ENCODE results near the gene TSPAN13.
"Not testable (repeated sequence)": the region's sequence is repeated elsewhere in the genome, so short reads cannot be mapped to it uniquely, and the experiment has no call there.

Gene TSPAN13

DNA sequence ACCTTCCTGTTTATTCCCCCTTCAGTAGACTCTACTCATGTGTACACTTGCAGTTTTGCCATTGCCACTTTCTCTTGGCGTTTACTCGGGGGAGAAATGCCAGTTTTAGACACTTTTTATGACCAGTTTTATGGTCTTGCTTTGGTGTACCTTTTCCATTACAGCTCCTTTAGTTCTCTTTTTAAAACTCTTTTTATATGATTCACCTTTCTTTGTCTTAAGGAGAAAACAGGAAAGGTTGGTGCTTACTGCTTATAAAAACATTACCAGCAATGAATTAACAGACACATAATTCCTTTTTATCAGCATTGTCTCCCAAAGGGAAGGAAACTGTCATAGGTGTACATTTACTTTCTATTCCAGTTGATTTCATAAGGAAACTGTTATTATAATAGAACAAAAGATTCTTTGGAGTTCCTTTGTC lies 11.9 kb downstream of the TSPAN13 start:
- no peak for DNase-seq (ENCODE audit: low spot score)
- in situ Hi-C loops (cut with MboI; ENCODE audit: low pct_unique_long_range_greater_than_20kb, low sequenced_read_pairs, unreplicated experiment): no loop called here
- no peak for TF ChIP-seq CTCF (IDR thresholded peaks at IDR 0.05; ENCODE audit: extremely low read depth, insufficient read depth, missing control alignments)

DNA sequence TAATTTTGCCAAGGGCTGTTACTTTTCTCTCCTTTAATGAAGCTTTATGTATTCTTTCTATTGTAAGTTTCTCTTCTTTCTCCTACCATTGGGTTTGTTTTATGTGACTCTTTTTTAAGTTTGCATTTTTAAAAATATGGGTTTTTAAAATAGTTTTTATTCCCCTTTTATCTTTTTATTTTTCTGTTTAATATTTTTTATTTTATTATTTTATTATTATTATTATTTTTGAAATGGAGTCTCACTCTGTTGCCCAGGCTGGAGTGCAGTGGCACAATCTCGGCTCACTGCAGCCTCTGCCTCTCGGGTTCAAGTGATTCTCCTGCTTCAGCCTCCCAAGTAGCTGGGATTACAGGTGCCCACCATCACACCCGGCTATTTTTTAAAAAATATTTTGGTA lies 16.4 kb downstream of the TSPAN13 start:
- in situ Hi-C loops (cut with MboI; ENCODE audit: low pct_unique_long_range_greater_than_20kb, low sequenced_read_pairs, unreplicated experiment); DNase-seq (ENCODE audit: low spot score): not testable (repeated sequence)

- no peak for DNase-seq (ENCODE audit: low spot score)
- in situ Hi-C loops (cut with MboI; ENCODE audit: low pct_unique_long_range_greater_than_20kb, low sequenced_read_pairs, unreplicated experiment): no loop called here
- TF ChIP-seq CTCF (IDR thresholded peaks at IDR 0.05; ENCODE audit: extremely low read depth, insufficient read depth, missing control alignments): no peak
Measured at GRCh38 chr7:16770657-16771329, 17.2 kb downstream of the TSPAN13 start.

DNA sequence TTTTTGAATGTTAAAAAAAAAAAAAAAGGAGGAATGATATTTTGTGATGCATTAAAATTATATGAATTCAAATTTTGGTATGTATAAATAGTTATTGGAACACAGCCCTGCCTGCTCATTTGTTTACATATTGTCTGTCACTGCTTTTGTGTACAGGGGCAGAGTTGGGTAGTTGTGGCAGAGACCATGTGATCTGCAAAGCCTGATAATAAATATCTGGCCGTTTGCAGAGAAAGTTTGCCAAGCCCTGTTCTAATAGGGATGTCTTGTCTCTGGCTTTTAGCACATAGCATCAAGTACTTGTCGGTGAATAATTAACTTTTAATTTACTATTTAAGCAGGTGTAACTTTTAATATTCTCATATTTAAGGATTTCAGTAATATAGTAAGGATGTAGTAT lies 19.8 kb downstream of the TSPAN13 start:
- in situ Hi-C loops (cut with MboI; ENCODE audit: low pct_unique_long_range_greater_than_20kb, low sequenced_read_pairs, unreplicated experiment): no loop called here
- DNase-seq (ENCODE audit: low spot score): no peak

DNA sequence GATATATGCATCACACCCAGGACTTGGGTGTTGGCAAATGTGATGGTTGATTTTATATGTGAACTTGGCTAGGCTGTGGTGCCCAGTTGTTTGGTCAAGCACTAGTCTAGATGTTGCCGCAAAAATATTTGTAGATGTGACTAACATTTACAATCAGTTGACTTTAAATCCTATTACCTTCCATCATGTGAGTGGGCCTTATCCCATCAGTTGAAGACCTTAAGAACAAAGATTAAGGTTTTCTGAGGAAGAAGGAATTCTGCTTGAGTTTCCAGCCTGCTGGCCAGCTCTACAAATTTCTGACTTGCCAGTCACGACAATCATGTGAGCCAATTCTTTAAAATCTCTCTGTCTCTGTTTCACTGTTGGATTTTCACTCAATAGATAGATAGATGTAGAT lies 20.3 kb downstream of the TSPAN13 start:
- in situ Hi-C loops (cut with MboI; ENCODE audit: low pct_unique_long_range_greater_than_20kb, low sequenced_read_pairs, unreplicated experiment): no loop called here
- no peak for TF ChIP-seq CTCF (IDR thresholded peaks at IDR 0.05; ENCODE audit: extremely low read depth, insufficient read depth, missing control alignments)
- DNase-seq (ENCODE audit: low spot score): no peak

More for the DNA sequence above, 19.8 kb downstream of the TSPAN13 start:
- TF ChIP-seq CTCF (IDR thresholded peaks at IDR 0.05; ENCODE audit: extremely low read depth, insufficient read depth, missing control alignments): no peak

- no peak for TF ChIP-seq CTCF (IDR thresholded peaks at IDR 0.05; ENCODE audit: extremely low read depth, insufficient read depth, missing control alignments)
- DNase-seq (ENCODE audit: low spot score): no peak
- in situ Hi-C loops (cut with MboI; ENCODE audit: low pct_unique_long_range_greater_than_20kb, low sequenced_read_pairs, unreplicated experiment): no loop called here
Measured at GRCh38 chr7:16774294-16774693, 20.7 kb downstream of the TSPAN13 start.

- in situ Hi-C loops (cut with MboI; ENCODE audit: low pct_unique_long_range_greater_than_20kb, low sequenced_read_pairs, unreplicated experiment): no loop called here
- DNase-seq (ENCODE audit: low spot score): no peak
- no peak for TF ChIP-seq CTCF (IDR thresholded peaks at IDR 0.05; ENCODE audit: extremely low read depth, insufficient read depth, missing control alignments)
Measured at GRCh38 chr7:16774986-16775385, 21.4 kb downstream of the TSPAN13 start.

Measured in GM13977 (cell line).